Hepatocyte (in vitro differentiated cells): Measurements from ENCODE around the gene OR52M1.

Experiments
- EZH2 ChIP-seq: fragments of 200-600 bp; sonication (generic); IDR thresholded peaks from 2 replicates; pipeline ENCODE4 v1.6.1; 2016; ENCODE audit warnings: antibody characterized with exemption, mild to moderate bottlenecking, borderline replicate concordance
- TF ChIP-seq, protein P1 (sequence below): fragments of 200-600 bp; sonication (generic); IDR thresholded peaks from 2 replicates; pipeline ENCODE4 v1.5.1; 2016; ENCODE audit warnings: antibody characterized with exemption, mild to moderate bottlenecking; ENCODE audit not compliant: poor library complexity

DNA sequence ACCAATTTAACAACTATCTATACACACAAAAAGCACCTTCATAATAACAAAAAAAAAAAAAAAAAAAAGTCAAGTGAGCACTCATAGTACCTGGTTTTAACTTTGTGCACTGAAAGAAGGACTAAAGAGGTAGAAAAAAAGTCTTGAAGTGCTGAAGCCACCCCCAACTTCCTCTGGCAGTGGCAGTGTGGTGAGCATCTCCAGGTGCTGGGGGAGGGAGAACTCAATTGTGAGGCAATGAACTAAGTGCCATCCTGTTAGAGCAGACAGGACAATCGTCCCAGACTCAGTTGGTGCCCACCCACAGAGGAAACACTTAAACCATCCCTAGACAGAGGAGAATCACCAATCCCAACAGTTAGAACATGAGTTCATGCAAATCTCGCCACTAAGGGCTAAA lies 22.7 kb upstream of the OR52M1 start:
- TF ChIP-seq, protein P1, sequence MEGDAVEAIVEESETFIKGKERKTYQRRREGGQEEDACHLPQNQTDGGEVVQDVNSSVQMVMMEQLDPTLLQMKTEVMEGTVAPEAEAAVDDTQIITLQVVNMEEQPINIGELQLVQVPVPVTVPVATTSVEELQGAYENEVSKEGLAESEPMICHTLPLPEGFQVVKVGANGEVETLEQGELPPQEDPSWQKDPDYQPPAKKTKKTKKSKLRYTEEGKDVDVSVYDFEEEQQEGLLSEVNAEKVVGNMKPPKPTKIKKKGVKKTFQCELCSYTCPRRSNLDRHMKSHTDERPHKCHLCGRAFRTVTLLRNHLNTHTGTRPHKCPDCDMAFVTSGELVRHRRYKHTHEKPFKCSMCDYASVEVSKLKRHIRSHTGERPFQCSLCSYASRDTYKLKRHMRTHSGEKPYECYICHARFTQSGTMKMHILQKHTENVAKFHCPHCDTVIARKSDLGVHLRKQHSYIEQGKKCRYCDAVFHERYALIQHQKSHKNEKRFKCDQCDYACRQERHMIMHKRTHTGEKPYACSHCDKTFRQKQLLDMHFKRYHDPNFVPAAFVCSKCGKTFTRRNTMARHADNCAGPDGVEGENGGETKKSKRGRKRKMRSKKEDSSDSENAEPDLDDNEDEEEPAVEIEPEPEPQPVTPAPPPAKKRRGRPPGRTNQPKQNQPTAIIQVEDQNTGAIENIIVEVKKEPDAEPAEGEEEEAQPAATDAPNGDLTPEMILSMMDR = no peak
- TF ChIP-seq EZH2 = no peak
